Peyer's patch (tissue), 4 donors: ENCODE data around the gene MORF4L2.

ENCODE experiments used
- CTCF ChIP-seq, 6 experiments: fragments of 450-650 bp in 4 of 6; fragments of 200-600 bp in 2 of 6; sonication (generic) in 1 of 6; IDR thresholded peaks; one replicate each; pipeline ENCODE4 v1.5.1; 2017 to 2019; ENCODE audit warnings: antibody characterized with exemption in 6 of 6, mild to moderate bottlenecking in 3 of 6, moderate library complexity in 1 of 6
- POLR2A ChIP-seq, 2 donors: fragments of 450-650 bp; IDR thresholded peaks; one replicate each; pipeline ENCODE4 v1.5.1; 2017; ENCODE audit warnings: antibody characterized with exemption in 2 of 2, mild to moderate bottlenecking in 2 of 2, moderate library complexity in 2 of 2

DNA sequence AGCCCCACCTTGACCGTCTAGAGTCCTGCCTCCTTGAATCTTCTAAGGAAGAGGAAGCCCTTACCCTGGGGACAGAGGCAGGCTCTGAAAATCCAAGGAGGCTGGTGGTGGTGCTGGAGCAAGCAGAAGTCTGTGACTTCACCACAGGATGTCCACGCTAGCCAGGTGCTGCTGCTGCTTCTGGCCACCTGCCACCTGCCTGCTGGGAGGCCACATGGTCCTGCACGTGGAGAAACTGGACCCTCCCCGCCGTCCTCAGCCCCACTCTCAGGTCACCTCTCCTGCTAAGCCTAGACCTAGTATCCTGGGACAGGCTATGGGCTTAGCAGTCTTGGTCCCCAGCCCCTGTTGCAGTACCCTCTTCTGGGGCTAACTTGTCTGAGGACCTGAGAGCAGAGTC is 40.0 kb upstream of the MORF4L2 start:
- TF ChIP-seq POLR2A (IDR thresholded peaks at IDR 0.05) = no peak
- TF ChIP-seq CTCF (IDR thresholded peaks at IDR 0.05) = no peak
